ENCODE results near the gene F2RL3. TPM values are rescaled to one million over a fixed set of nuclear protein-coding genes. Genes with fewer than 3 reads are reported as not detected.
A peak's percentile ranks its signal among the peaks of the same experiment; 100 is the strongest.

F2RL3 gene
- total and polyA plus RNA-seq, 9 of the 15 experiments (the other 6 are each of a cell fraction or from before 2014, with no cell fraction given), result 1.4 to 27.6 (median 11.9) TPM

- TF ChIP-seq ZNF282 (CRISPR knock-in tag; IDR thresholded peaks at IDR 0.05) (peak; percentile 92), KLF10 (CRISPR knock-in tag; IDR thresholded peaks at IDR 0.05) (no peak), TFAP4 (CRISPR knock-in tag; IDR thresholded peaks at IDR 0.05; ENCODE audit: borderline replicate concordance) (peak; percentile 83; the same call in 1 of the 2 replicates), SNRNP70 (optimal IDR thresholded peaks at IDR 0.05; ENCODE audit: low read depth, low read length) (no peak), CBX1 (IDR thresholded peaks at IDR 0.05; ENCODE audit: low read depth) (no peak), MAFK (IDR thresholded peaks at IDR 0.05; ENCODE audit: low read length) (no peak), FOXJ3 (CRISPR knock-in tag; IDR thresholded peaks at IDR 0.05) (no peak), ZNF830 (CRISPR knock-in tag; IDR thresholded peaks at IDR 0.05) (0 out of 2 replicates have a peak, but pooled peaks have one; percentile 53), ZNF75A (CRISPR knock-in tag; IDR thresholded peaks at IDR 0.05) (no peak; the same call in 1 of the 2 replicates), MXI1 (IDR thresholded peaks at IDR 0.05; ENCODE audit: low read depth, low read length) (no peak), NFE2L1 (tag; IDR thresholded peaks at IDR 0.05; ENCODE audit: borderline replicate concordance, low read depth) (no peak), CTCFL (IDR thresholded peaks at IDR 0.05; ENCODE audit: borderline replicate concordance, insufficient read depth, low read depth, low read length, poor library complexity, severe bottlenecking) (no peak), NCOR1 (IDR thresholded peaks at IDR 0.05) (no peak), ASH1L (IDR thresholded peaks at IDR 0.05; ENCODE audit: borderline replicate concordance, low read depth, partially characterized antibody) (no peak), KDM5B (IDR thresholded peaks at IDR 0.05; ENCODE audit: insufficient replicate concordance, low read depth, low read length) (peak; percentile 27), HMBOX1 (IDR thresholded peaks at IDR 0.05) (no peak), ZBED1 (IDR thresholded peaks at IDR 0.05) (no peak), XRCC4 (IDR thresholded peaks at IDR 0.05; ENCODE audit: extremely low read depth, insufficient read depth, insufficient read length) (no peak), FOXM1 (IDR thresholded peaks at IDR 0.05; ENCODE audit: low read depth) (no peak), FOXM1 (CRISPR knock-in tag; IDR thresholded peaks at IDR 0.05; ENCODE audit: low read depth) (peak; percentile 87), KAT8 (IDR thresholded peaks at IDR 0.05; ENCODE audit: low read depth) (no peak), SRSF7 (optimal IDR thresholded peaks at IDR 0.05; ENCODE audit: low read depth, low read length) (no peak), SIRT6 (IDR thresholded peaks at IDR 0.05; ENCODE audit: low read depth, low read length) (no peak), ZNF133 (CRISPR knock-in tag; IDR thresholded peaks at IDR 0.05) (0 out of 2 replicates have a peak, but pooled peaks have one; percentile 76), GMEB1 (CRISPR knock-in tag; IDR thresholded peaks at IDR 0.05) (peak; percentile 50; the same call in 1 of the 2 replicates)
These were observed 1.2 kb downstream of the F2RL3 start (continued) for GRCh38 chr19:16889883-16890460.
